OCI-LY3 (cell line): ENCODE measurements around the gene CCDC127.

ENCODE experiments used
- H2AFZ ChIP-seq: fragments of 200-600, 300-600 bp; shearing (Covaris generic); 2 replicates; pipeline ENCODE4 v1.6.0; 2014; ENCODE audit warnings: antibody characterized with exemption, low read depth, low read length
- H3K27ac ChIP-seq: fragments of 200-600, 300-600 bp; sonication (generic); 2 replicates; pipeline ENCODE4 v1.5.1; 2014; ENCODE audit warnings: mild to moderate bottlenecking, low read length, moderate library complexity, mixed read lengths
- H3K27me3 ChIP-seq: fragments of 200-600, 300-600 bp; sonication (generic); 2 replicates; pipeline ENCODE4 v1.6.1; 2014; ENCODE audit warnings: low read depth, low read length, mixed read lengths
- H3K36me3 ChIP-seq: fragments of 200-600, 300-600 bp; sonication (generic); replicated peaks from 2 replicates; pipeline ENCODE3; 2014; ENCODE audit warnings: low read depth, low read length, mixed read lengths
- H3K4me1 ChIP-seq: fragments of 300-600, 200-600 bp; sonication (generic); 2 replicates; pipeline ENCODE4 v1.6.1; 2014; ENCODE audit warnings: low read length, mixed read lengths
- H3K4me2 ChIP-seq: fragments of 200-600, 300-600 bp; sonication (generic); 2 replicates; pipeline ENCODE4 v1.6.1; 2014; ENCODE audit warnings: low read length, mixed read lengths
- H3K4me3 ChIP-seq: fragments of 300-600, 200-600 bp; sonication (generic); 2 replicates; pipeline ENCODE4 v1.5.1; 2014; ENCODE audit warnings: antibody characterized with exemption, mild to moderate bottlenecking, low read length, moderate library complexity
- H3K79me2 ChIP-seq: fragments of 300-600, 200-600 bp; shearing (Covaris generic); 2 replicates; pipeline ENCODE4 v1.6.1; 2014; ENCODE audit warnings: mild to moderate bottlenecking, low read length, mixed read lengths
- H3K9ac ChIP-seq: fragments of 300-600, 200-600 bp; shearing (Covaris generic); 2 replicates; pipeline ENCODE4 v1.6.0; 2014; ENCODE audit warnings: mild to moderate bottlenecking, low read length, moderate library complexity
- H3K9me3 ChIP-seq: fragments of 200-600, 300-600 bp; shearing (Covaris generic); 2 replicates; pipeline ENCODE4 v1.6.1; 2014; ENCODE audit warnings: low read length, mixed read lengths; ENCODE audit not compliant: insufficient read depth
- H4K20me1 ChIP-seq: fragments of 200-600, 300-600 bp; sonication (generic); 2 replicates; pipeline ENCODE4 v1.6.1; 2016; ENCODE audit warnings: low read length, mixed read lengths; ENCODE audit not compliant: insufficient read depth
- CTCF ChIP-seq: fragments of 200-600, 300-600 bp; sonication (generic); IDR thresholded peaks from 2 replicates; pipeline ENCODE4 v1.5.1; 2014; ENCODE audit warnings: antibody characterized with exemption, low read length, low read depth
- EZH2phosphoT487 ChIP-seq: fragments of 200-600 bp; shearing (Covaris generic); IDR thresholded peaks from 2 replicates; pipeline ENCODE4 v1.6.1; 2018; ENCODE audit warnings: antibody characterized with exemption, mixed run types, low read depth

Gene CCDC127

GRCh38 chr5:171801-172331 lies 46.1 kb downstream of the CCDC127 start:
- Histone ChIP-seq H3K4me1 (no peaks in the 10 kb centered on the region), H4K20me1 (no peaks in the 10 kb centered on the region), H2AFZ (no peak overlapping the region), H3K27me3 (no peaks in the 10 kb centered on the region), H3K79me2 (no peaks in the 10 kb centered on the region), H3K4me3 (no peak overlapping the region), H3K9me3 (no peaks in the 10 kb centered on the region), H3K4me2 (no peak overlapping the region), H3K9ac (no peak overlapping the region), H3K27ac (no peak overlapping the region), H3K36me3 (no peaks in the 10 kb centered on the region)
- TF ChIP-seq CTCF = no peak

- no peaks in the 10 kb centered on the region for H3K4me1 ChIP-seq
These were observed 46.8 kb downstream of the CCDC127 start for GRCh38 chr5:170971-171800.

GRCh38 chr5:169728-170094 lies 48.2 kb downstream of the CCDC127 start:
- no peak overlapping the region for H2AFZ ChIP-seq
- no peaks in the 10 kb centered on the region for H3K79me2 ChIP-seq
- no peak overlapping the region for H3K4me2 ChIP-seq
- TF ChIP-seq EZH2phosphoT487 (no peak), CTCF (no peak)
- no peaks in the 10 kb centered on the region for H4K20me1 ChIP-seq
- H3K4me1 ChIP-seq = no peaks in the 10 kb centered on the region
- H3K9me3 ChIP-seq = no peaks in the 10 kb centered on the region
- no peaks in the 10 kb centered on the region for H3K36me3 ChIP-seq
- no peak overlapping the region for H3K27ac ChIP-seq
- H3K9ac ChIP-seq = no peak overlapping the region
- H3K27me3 ChIP-seq = no peaks in the 10 kb centered on the region
- H3K4me3 ChIP-seq = no peak overlapping the region

More at GRCh38 chr5:170971-171800, 46.8 kb downstream of the CCDC127 start:
- Histone ChIP-seq H3K9ac (no peak overlapping the region), H3K4me3 (no peak overlapping the region), H3K27ac (no peak overlapping the region), H3K4me2 (no peak overlapping the region), H2AFZ (no peak overlapping the region), H4K20me1 (no peaks in the 10 kb centered on the region), H3K27me3 (no peaks in the 10 kb centered on the region), H3K9me3 (no peaks in the 10 kb centered on the region), H3K36me3 (no peaks in the 10 kb centered on the region), H3K79me2 (no peaks in the 10 kb centered on the region)
- TF ChIP-seq CTCF = no peak
- no peak for TF ChIP-seq EZH2phosphoT487

- Histone ChIP-seq H3K4me1 (no peaks in the 10 kb centered on the region), H3K27ac (no peak overlapping the region), H3K36me3 (no peaks in the 10 kb centered on the region), H2AFZ (no peak overlapping the region), H3K9me3 (no peaks in the 10 kb centered on the region), H4K20me1 (no peaks in the 10 kb centered on the region), H3K27me3 (no peaks in the 10 kb centered on the region), H3K9ac (no peak overlapping the region), H3K79me2 (no peaks in the 10 kb centered on the region), H3K4me3 (no peak overlapping the region), H3K4me2 (no peak overlapping the region)
- TF ChIP-seq EZH2phosphoT487 (no peak), CTCF (no peak)
These were observed 48.8 kb downstream of the CCDC127 start for GRCh38 chr5:169071-169727.
